GDM1 (cell line): ENCODE data around the gene P2RX5.
"Not testable (repeated sequence)": the region's sequence is repeated elsewhere in the genome, so short reads cannot be mapped to it uniquely, and the experiment has no call there.

Experiments used
- DNase-seq: peaks from one replicate; lab custom pipeline; 2025; lab: John Stamatoyannopoulos, UW

P2RX5 gene

GRCh38 chr17:3695723-3696411, at the start of gene P2RX5:
TSS of gene P2RX5 (minus strand) at chr17:3696155. CDS start at chr17:3696005, 150 bp downstream.
- no peak for DNase-seq

- DNase-seq: no peak
These were observed 49.1 kb upstream of the P2RX5 start for GRCh38 chr17:3745071-3745470.

GRCh38 chr17:3744014-3744413, 48.1 kb upstream of the P2RX5 start:
- DNase-seq: no peak

- peak; percentile 84 for DNase-seq
These were observed 44.7 kb upstream of the P2RX5 start for GRCh38 chr17:3740611-3741073.

GRCh38 chr17:3739422-3740124, 43.6 kb upstream of the P2RX5 start:
- no peak for DNase-seq

- DNase-seq: no peak
These were observed 42.8 kb upstream of the P2RX5 start for GRCh38 chr17:3738562-3739295.

GRCh38 chr17:3735515-3735914, 39.6 kb upstream of the P2RX5 start:
- DNase-seq: no peak

GRCh38 chr17:3734911-3735276, 38.9 kb upstream of the P2RX5 start:
- DNase-seq: not testable (repeated sequence)

- DNase-seq: no peak
These were observed 36.3 kb upstream of the P2RX5 start for GRCh38 chr17:3732210-3732621.

GRCh38 chr17:3730881-3731429, 35.0 kb upstream of the P2RX5 start:
- no peak for DNase-seq

- DNase-seq: no peak
These were observed 33.9 kb upstream of the P2RX5 start for GRCh38 chr17:3729881-3730280.

- not testable (repeated sequence) for DNase-seq
These were observed 32.1 kb upstream of the P2RX5 start for GRCh38 chr17:3728099-3728498.

GRCh38 chr17:3727041-3727440, 31.1 kb upstream of the P2RX5 start:
- DNase-seq: no peak

GRCh38 chr17:3724378-3725077, 28.6 kb upstream of the P2RX5 start:
- no peak for DNase-seq

GRCh38 chr17:3723556-3724377, 27.8 kb upstream of the P2RX5 start, which contains the start of gene HASPIN:
TSS of gene HASPIN (plus strand) at chr17:3723903. CDS start at chr17:3723936, 33 bp downstream.
- DNase-seq: peak; percentile 87

- no peak for DNase-seq
These were observed 27.2 kb upstream of the P2RX5 start for GRCh38 chr17:3723188-3723555.

- DNase-seq: no peak
These were observed 26.8 kb upstream of the P2RX5 start for GRCh38 chr17:3722716-3723115.

- DNase-seq: no peak
These were observed 23.3 kb upstream of the P2RX5 start for GRCh38 chr17:3719265-3719664.

GRCh38 chr17:3718201-3718600, 22.2 kb upstream of the P2RX5 start:
- no peak for DNase-seq

- DNase-seq: no peak
These were observed 19.3 kb upstream of the P2RX5 start for GRCh38 chr17:3715296-3715695.
